HG03469 (cell line): ENCODE data around the gene MMP25.

Experiments
- ATAC-seq: cut with Tn5 transposase; IDR thresholded peaks from one replicate; pipeline ENCODE4 v1.9.1; 2021; ENCODE audit warnings: mild to moderate bottlenecking, moderate library complexity, moderate number of reproducible peaks; ENCODE audit not compliant: unreplicated experiment

MMP25 gene

GRCh38 chr16:3045758-3046640 lies at the start of gene MMP25:
Gene MMP25 (plus strand): TSS chr16:3046561. CDS start chr16:3046918, 357 bp downstream.
- ATAC-seq, result no peak

GRCh38 chr16:2999929-3000328 lies 46.4 kb upstream of the MMP25 start:
- no peak for ATAC-seq

GRCh38 chr16:3000540-3000939 lies 45.8 kb upstream of the MMP25 start:
- ATAC-seq, result no peak

- no peak for ATAC-seq
Observed at GRCh38 chr16:3001316-3001715, 45.0 kb upstream of the MMP25 start.

GRCh38 chr16:3003582-3004270 lies 42.6 kb upstream of the MMP25 start:
- peak; percentile 87 for ATAC-seq

- no peak for ATAC-seq
Observed at GRCh38 chr16:3004319-3004718, 42.0 kb upstream of the MMP25 start.

- no peak for ATAC-seq
Observed at GRCh38 chr16:3004781-3005284, 41.5 kb upstream of the MMP25 start.

GRCh38 chr16:3007059-3007956 lies 39.1 kb upstream of the MMP25 start:
- ATAC-seq, result no peak

GRCh38 chr16:3007957-3008689 lies 38.2 kb upstream of the MMP25 start:
- ATAC-seq, result no peak

- ATAC-seq, result no peak
Observed at GRCh38 chr16:3008690-3009037, 37.7 kb upstream of the MMP25 start.

- no peak for ATAC-seq
Observed at GRCh38 chr16:3009568-3010390, 36.6 kb upstream of the MMP25 start.

GRCh38 chr16:3010510-3010909 lies 35.9 kb upstream of the MMP25 start:
- no peak for ATAC-seq

GRCh38 chr16:3012246-3012645 lies 34.1 kb upstream of the MMP25 start:
- no peak for ATAC-seq

- ATAC-seq, result no peak
Observed at GRCh38 chr16:3012828-3013420, 33.4 kb upstream of the MMP25 start, which contains the start of gene CLDN9. Gene CLDN9 (plus strand): TSS chr16:3012923. CDS start chr16:3013363, 440 bp downstream.

- ATAC-seq, result no peak
Observed at GRCh38 chr16:3013491-3013951, 32.8 kb upstream of the MMP25 start.

- ATAC-seq, result no peak
Observed at GRCh38 chr16:3013998-3014690, 32.2 kb upstream of the MMP25 start.

GRCh38 chr16:3014971-3015370 lies 31.4 kb upstream of the MMP25 start:
- no peak for ATAC-seq

- no peak for ATAC-seq
Observed at GRCh38 chr16:3015865-3016521, 30.4 kb upstream of the MMP25 start.
